Stimulated activated CD4-positive, alpha-beta T cell treated with anti-CD3 and anti-CD28 coated beads, Interleukin-2, amount 100 ng/mL, for 4 hours (primary cell): ENCODE results near the gene S100A6.
"Not testable (repeated sequence)": the region's sequence is repeated elsewhere in the genome, so short reads cannot be mapped to it uniquely, and the experiment has no call there.

Experiments
- DNase-seq: peaks from one replicate; pipeline ENCODE4 v3.0.0-alpha.2; 2020; ENCODE audit warnings: low read depth

S100A6 gene

GRCh38 chr1:153531638-153532037 is 4.2 kb downstream of the S100A6 start:
- DNase-seq = no peak

- no peak for DNase-seq
Observed at GRCh38 chr1:153527683-153528040, 8.1 kb downstream of the S100A6 start.

GRCh38 chr1:153527023-153527682 is 8.6 kb downstream of the S100A6 start:
- no peak for DNase-seq

- no peak for DNase-seq
Observed at GRCh38 chr1:153526132-153526543, 9.7 kb downstream of the S100A6 start.

DNA sequence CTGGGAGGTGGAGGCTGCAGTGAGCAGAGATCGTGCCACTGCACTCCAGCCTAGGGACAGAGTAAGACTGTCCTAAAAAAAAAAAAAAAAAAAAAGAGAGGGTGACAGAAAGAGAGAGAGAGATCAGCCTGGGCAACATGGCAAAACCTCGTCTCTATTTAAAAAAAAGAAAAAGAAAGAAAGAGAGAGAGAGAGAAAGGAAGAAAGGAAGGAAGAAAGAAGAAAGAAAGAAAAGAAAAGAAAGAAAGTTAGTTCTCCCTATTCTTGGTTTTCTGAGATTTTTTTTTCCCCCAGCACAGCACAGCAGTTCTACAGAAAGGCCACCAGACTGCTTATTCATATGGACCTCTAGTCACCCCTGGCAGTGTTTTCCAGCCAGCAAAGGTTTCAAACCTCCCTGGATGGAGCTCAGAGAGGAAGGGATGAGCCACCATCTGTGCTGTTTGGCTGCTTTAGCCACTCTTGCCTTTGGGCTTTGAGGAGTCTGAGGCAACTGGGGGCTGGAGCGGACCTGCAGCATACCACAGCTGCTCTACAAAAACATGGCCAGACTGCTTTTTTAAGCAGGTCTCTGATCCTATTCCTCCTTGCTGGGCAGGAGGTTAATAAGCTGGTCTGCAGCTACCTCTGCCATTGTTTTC is 10.6 kb downstream of the S100A6 start:
- no peak for DNase-seq

DNA sequence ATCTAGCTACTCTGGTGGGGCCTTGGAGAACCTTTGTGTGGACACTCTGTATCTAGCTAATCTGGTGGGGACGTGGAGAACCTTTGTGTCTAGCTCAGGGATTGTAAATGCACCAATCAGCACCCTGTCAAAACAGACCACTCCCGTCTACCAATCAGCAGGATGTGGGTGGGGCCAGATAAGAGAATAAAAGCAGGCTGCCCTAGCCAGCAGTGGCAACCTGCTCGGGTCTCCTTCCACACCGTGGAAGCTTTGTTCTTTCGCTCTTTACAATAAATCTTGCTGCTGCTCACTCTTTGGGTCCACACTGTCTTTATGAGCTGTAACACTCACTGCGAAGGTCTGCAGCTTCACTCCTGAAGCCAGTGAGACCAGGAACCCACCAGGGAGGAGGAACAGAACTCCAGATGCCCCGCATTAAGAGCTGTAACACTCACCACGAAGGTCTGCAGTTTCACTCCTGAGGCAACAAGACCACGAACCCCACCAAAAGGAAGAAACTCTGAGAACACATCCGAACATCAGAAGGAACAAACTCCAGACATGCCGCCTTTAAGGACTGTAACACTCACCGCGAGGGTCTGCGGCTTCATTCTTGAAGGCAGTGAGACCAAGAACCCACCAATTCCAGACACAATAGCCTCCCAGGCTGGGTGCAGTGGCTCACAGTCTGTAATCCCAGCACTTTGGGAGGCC is 13.3 kb downstream of the S100A6 start:
- not testable (repeated sequence) for DNase-seq

DNA sequence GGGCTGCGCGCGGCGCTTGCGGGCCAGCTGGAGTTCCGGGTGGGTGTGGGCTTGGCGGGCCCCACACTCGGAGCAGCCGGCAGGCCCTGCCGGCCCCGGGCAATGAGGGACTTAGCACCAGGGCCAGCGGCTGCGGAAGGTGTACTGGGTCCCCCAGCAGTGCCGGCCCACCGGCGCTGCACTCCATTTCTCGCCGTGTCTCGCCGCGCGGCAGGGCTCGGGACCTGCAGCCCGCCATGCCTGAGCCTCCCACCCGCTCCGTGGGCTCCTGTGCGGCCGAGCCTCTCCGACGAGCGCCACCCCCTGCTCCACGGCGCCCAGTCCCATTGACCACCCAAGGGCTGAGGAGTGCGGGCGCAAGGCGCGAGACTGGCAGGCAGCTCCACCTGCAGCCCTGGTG is 14.0 kb downstream of the S100A6 start:
- DNase-seq = not testable (repeated sequence)

- DNase-seq = no peak
Observed at GRCh38 chr1:153520818-153521476, 14.8 kb downstream of the S100A6 start.

- DNase-seq = not testable (repeated sequence)
Observed at GRCh38 chr1:153520137-153520691, 15.6 kb downstream of the S100A6 start.

GRCh38 chr1:153519242-153519641 is 16.5 kb downstream of the S100A6 start:
- DNase-seq = no peak

DNA sequence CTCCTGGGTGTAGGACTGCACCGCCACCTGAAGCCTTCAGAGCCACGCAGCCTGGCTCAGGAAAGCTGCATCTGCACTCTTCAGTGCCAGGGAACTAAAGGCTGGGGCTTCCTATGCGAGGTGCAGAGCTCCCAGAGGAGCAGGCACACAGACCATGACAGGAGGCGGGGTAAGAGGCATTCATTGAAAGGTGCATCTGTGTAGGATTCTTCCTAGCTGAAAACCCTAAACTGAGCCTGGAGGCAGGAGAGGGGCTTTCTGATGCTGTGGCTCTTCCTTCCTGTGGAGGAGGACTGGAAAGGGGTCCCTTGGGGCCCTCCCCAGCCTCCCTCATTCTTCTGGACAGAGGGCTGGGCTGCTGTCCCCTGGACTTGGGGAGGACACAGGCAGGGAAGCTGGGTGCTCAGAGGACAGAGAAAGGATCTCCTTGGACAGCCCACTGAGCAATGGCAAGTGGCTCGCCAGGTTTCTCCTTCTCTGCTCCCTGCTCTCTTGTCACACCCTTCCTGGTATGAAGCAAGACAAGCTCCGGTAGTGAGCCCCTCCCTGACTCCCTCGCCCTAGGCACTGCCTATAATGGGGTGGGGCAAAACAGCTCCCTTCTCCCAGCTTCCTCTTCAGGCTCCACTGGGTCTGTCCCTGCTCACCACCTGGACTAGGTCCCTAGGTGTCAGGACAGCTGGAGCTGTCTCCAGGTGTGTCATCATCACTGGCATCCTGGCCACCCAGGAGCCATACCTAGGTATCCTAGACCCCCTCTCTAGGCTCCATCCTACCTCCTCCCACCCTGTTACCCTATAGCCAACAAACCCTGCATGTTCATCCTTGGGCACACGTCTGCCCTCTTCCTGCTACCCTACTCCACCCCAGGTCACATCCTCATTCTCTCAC is 20.0 kb downstream of the S100A6 start:
- no peak for DNase-seq

DNA sequence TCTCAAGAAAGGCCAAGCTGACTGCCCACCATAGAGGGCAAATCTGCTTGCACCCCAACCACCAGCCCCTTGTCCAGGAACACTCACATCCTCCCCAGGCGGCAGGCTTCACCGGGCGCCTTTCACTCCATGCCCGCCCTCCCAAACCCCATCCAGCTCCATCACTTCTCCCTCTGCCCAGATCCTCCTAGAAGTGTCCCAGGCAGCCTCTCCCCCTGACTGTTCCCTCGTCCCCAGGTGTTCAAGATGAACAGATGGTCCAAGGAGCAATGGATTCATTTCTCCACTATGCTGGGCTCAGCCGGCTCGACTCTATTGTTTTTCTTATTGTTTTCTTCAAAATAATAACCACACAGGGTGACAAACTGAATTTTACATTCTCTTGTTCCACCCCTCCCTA is 22.1 kb downstream of the S100A6 start:
- no peak for DNase-seq

DNA sequence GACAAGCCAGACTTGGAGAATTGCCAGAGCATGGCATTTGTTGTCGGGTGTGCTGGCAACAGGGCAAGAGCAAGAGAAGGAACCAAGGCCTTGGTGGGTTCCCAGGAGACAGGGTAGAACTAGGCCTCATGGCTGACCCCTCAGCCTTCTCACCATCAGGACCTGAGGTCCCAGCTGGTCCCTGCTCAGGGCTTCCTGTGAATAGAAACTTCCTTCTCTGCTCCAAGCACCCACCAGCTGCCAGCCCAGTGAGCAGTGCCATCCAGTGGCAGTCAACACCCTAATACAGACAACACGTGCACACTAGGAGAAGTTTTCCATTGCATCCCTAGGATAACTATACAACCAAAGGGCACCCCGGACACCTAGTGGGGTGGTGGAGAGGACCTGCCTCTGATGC is 22.8 kb downstream of the S100A6 start:
- no peak for DNase-seq

- DNase-seq = peak; percentile 69
Observed at GRCh38 chr1:153510984-153511410, 24.8 kb downstream of the S100A6 start.

- peak; percentile 58 for DNase-seq
Observed at GRCh38 chr1:153509729-153510354, 25.9 kb downstream of the S100A6 start.

GRCh38 chr1:153509036-153509435 is 26.8 kb downstream of the S100A6 start:
- DNase-seq = no peak

GRCh38 chr1:153507926-153508583 is 27.7 kb downstream of the S100A6 start:
- no peak for DNase-seq

DNA sequence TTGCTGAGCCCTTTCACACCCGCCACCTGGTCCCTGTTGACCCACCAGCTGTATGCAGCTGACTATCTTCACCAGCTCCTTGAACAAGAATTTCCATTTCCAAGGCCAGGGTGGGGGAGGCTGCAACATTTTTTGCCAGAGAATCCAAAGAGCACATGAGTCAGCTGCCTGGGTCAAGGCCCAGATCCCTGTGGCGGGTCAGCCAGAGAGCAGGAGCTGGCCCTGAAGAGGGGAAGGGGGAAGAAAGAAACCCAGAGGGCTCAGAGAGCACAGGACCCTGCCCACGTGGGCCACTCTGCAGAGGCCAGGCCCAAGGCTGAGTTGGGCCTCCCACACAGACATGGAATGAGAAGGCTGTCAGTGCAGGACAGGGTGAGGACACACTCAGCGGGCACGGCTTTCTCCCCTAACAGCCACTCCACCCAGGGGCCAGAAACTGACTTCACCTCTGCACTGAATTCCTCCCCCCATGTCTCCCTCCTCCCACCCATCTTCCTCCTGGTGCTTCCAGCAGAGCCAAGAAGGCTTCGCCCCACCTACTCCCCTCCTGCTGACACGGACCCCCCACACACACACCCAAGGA is 28.9 kb downstream of the S100A6 start:
- DNase-seq = no peak

- no peak for DNase-seq
Observed at GRCh38 chr1:153506386-153506785, 29.4 kb downstream of the S100A6 start.

DNA sequence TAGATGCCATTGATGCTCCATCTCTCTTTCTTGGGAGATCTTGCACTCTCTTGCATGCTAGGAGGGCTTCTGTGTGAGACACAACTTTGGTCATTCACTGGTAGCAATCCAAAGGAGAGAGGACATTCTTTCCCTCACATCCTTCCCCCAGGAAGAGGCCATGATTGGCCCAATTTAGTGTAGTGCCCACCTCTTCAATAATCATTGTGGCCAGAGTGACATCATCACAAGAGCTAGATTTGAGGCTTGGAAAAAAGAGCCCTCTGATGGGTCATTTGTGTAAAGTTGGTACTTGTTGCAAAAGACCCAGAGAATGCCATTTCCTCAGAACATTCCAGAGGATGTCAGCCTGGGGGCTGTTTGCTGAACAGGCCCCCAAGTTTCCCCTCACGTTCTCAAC is 30.2 kb downstream of the S100A6 start:
- no peak for DNase-seq
